Islet precursor cell (in vitro differentiated cells): Measurements from ENCODE around the gene DDX52.
"Not testable (repeated sequence)": the region's sequence is repeated elsewhere in the genome, so short reads cannot be mapped to it uniquely, and the experiment has no call there.

Experiments used
- DNase-seq: peaks from one replicate; pipeline ENCODE4 v3.0.0-alpha.2; 2018

The DDX52 gene

GRCh38 chr17:37650419-37651003, 7.3 kb upstream of the DDX52 start:
- DNase-seq, result peak; percentile 71

GRCh38 chr17:37648555-37648954, 5.3 kb upstream of the DDX52 start:
- DNase-seq, result no peak

- no peak for DNase-seq
Observed at GRCh38 chr17:37647856-37648255, 4.6 kb upstream of the DDX52 start.

GRCh38 chr17:37643869-37644268, 623 bp upstream of the DDX52 start:
- peak; percentile 60 for DNase-seq

GRCh38 chr17:37642681-37643080, 565 bp downstream of the DDX52 start:
- no peak for DNase-seq

GRCh38 chr17:37640015-37640414, 3.2 kb downstream of the DDX52 start:
- DNase-seq, result no peak

GRCh38 chr17:37637956-37638355, 5.3 kb downstream of the DDX52 start:
- no peak for DNase-seq

GRCh38 chr17:37616430-37616829, 26.8 kb downstream of the DDX52 start:
- not testable (repeated sequence) for DNase-seq

GRCh38 chr17:37614823-37615222, 28.4 kb downstream of the DDX52 start:
- DNase-seq, result no peak

- DNase-seq, result no peak
Observed at GRCh38 chr17:37614391-37614790, 28.9 kb downstream of the DDX52 start.

- no peak for DNase-seq
Observed at GRCh38 chr17:37610971-37611370, 32.3 kb downstream of the DDX52 start.

GRCh38 chr17:37610041-37610420, 33.2 kb downstream of the DDX52 start:
- not testable (repeated sequence) for DNase-seq

- peak; percentile 99 for DNase-seq
Observed at GRCh38 chr17:37609170-37610040, 33.8 kb downstream of the DDX52 start, which contains the start of gene SYNRG. Gene SYNRG, minus strand, starts transcription at chr17:37609418. Its CDS starts 63 bp downstream, at chr17:37609355.

- DNase-seq, result peak; percentile 87
Observed at GRCh38 chr17:37608351-37609169, 34.7 kb downstream of the DDX52 start.

- DNase-seq, result no peak
Observed at GRCh38 chr17:37607637-37608331, 35.5 kb downstream of the DDX52 start.

- DNase-seq, result no peak
Observed at GRCh38 chr17:37605813-37606505, 37.3 kb downstream of the DDX52 start.

- DNase-seq, result no peak
Observed at GRCh38 chr17:37605081-37605480, 38.2 kb downstream of the DDX52 start.

GRCh38 chr17:37604556-37604955, 38.7 kb downstream of the DDX52 start:
- DNase-seq, result no peak

GRCh38 chr17:37598145-37598544, 45.1 kb downstream of the DDX52 start:
- no peak for DNase-seq

- DNase-seq, result no peak
Observed at GRCh38 chr17:37592291-37592690, 51.0 kb downstream of the DDX52 start.

GRCh38 chr17:37585066-37585465, 58.2 kb downstream of the DDX52 start:
- DNase-seq, result no peak

- no peak for DNase-seq
Observed at GRCh38 chr17:37576281-37576680, 67.0 kb downstream of the DDX52 start.
